Heart left ventricle (tissue), 16 donors: ENCODE measurements around the gene CD276. TPM values are rescaled to one million over a fixed set of nuclear protein-coding genes. Genes with fewer than 3 reads are reported as not detected.

ENCODE experiments used
- ATAC-seq, 4 donors: fragments of 200-7000 bp; cut with Tn5 transposase; one replicate each; pipeline ENCODE4 v1.9.1; 2020 to 2022; ENCODE audit warnings: moderate library complexity in 4 of 4, mild to moderate bottlenecking in 3 of 4, moderate number of reproducible peaks in 1 of 4
- DNase-seq, 5 donors: peaks; one replicate each; pipeline ENCODE4 v3.0.0-alpha.2; 2020
- H3K27ac ChIP-seq, 12 donors: fragments of 200-600 bp; sonication (generic) in 4 of 12; one replicate each; pipeline versions ENCODE4 v1.5.0 to v1.8.0; 2016 to 2022; ENCODE audit warnings: mild to moderate bottlenecking in 2 of 12
- H3K27me3 ChIP-seq, 9 donors: fragments of 200-600 bp; sonication (generic) in 2 of 9; one replicate each; pipeline versions ENCODE4 v1.5.1 to v1.8.0; 2016 to 2022; ENCODE audit warnings: mild to moderate bottlenecking in 3 of 9
- H3K36me3 ChIP-seq, 9 donors: fragments of 200-600 bp; sonication (generic) in 2 of 9; one replicate each; pipeline versions ENCODE4 v1.5.0 to v1.8.0; 2018 to 2022; ENCODE audit warnings: mild to moderate bottlenecking in 2 of 9
- H3K4me1 ChIP-seq, 12 donors: fragments of 200-600 bp; sonication (generic) in 4 of 12; one replicate each; pipeline versions ENCODE4 v1.5.0 to v1.8.0; 2016 to 2022; ENCODE audit warnings: mild to moderate bottlenecking in 3 of 12
- H3K4me3 ChIP-seq, 12 donors: fragments of 200-600 bp; sonication (generic) in 4 of 12; one replicate each; pipeline versions ENCODE4 v1.5.0 to v1.8.0; 2017 to 2022; ENCODE audit warnings: mild to moderate bottlenecking in 9 of 12, moderate library complexity in 4 of 12
- H3K9me3 ChIP-seq, 12 donors: fragments of 200-600 bp; sonication (generic) in 4 of 12; one replicate each; pipeline versions ENCODE4 v1.5.0 to v1.8.0; 2016 to 2022; ENCODE audit warnings: mild to moderate bottlenecking in 1 of 12
- WGBS, 4 donors: extraction: QIAGEN DNeasy Blood & Tissue Kit in 2 of 4; methylation state at CpG; one replicate each; pipeline versions ENCODE4 v1.1.5 to v1.1.7; 2013 to 2018; 5-methylcytosine and 5-hydroxymethylcytosine counted together
- intact Hi-C, 10 donors: fragments of 100-400 bp; cut with DNase I; formaldehyde crosslinking; loops; one replicate each; pipeline versions ENCODE4 v1.11.1 to v1.14.2; 2022
- polyA plus RNA-seq, 2 donors: library from polyadenylated mRNA; stranded (reverse); fragments of 200-250 nt; gene quantifications; one replicate each; pipeline ENCODE4 v1.2.3, GENCODE V29; 2013
- total RNA-seq, 9 donors: library from RNA; depleted of rRNA in 2 of 9; stranded (reverse); fragments of >200 nt in 2 of 9; fragmentation: NEBNext Ultra II Directional in 3 of 9; extraction: Animal tissue kit (Norgen Biotek cat#: 25700) in 3 of 9; gene quantifications; one replicate each; pipeline versions ENCODE4 v1.1.0 to v1.2.4, GENCODE V29; 2016 to 2023
- TF ChIP-seq, protein P1 (sequence below), 12 donors: fragments of 200-600 bp; sonication (generic) in 4 of 12; IDR thresholded peaks; one replicate each; pipeline versions ENCODE4 v1.5.0 to v1.8.0; 2018 to 2022; ENCODE audit warnings: antibody characterized with exemption in 12 of 12, mild to moderate bottlenecking in 5 of 12
- donor health status: ischemic (EF 13 %, LVEDD 7.1; RV severe dilation, severe dysfunction).
- donor health status: healthy with polysubstance abuse.
- donor health status: DM: no; HTN: yes; CAD: no.
- donor health status: DM: no; HTN: no; CAD: no.
- donor health status: ischemic (EF 25% LVEDD 6.9; RV normal size, moderate dysfunction).
- donor health status: ischemic (EF 25% LVEDD 5.7; RV mildly dilated, moderate dysfunction).
- donor health status: healthy.
- donor health status: DM: yes; HTN: yes; CAD: no.
- donor health status: ischemic (EF 35%, LVEDD 5.7; RV mildly dilated, moderate dysfunction).
- donor health status: nonischemic (EF 11% LVEDD 7.7; RV severe dilation, severe dysfunction).
- donor health status: DM: yes; HTN: yes; CAD: no.
- donor health status: PGD.
- donor health status: ischemic (EF 29% LVEDD 5.4; RV normal size, mild dysfunction).
- donor health status: nonischemic (EF 23%, LVEDD 6.1; RV moderate dilation, normal function).

CD276 gene
- total and polyA plus RNA-seq, 11 donors, result 29.1 to 127 (median 53.3) TPM

DNA sequence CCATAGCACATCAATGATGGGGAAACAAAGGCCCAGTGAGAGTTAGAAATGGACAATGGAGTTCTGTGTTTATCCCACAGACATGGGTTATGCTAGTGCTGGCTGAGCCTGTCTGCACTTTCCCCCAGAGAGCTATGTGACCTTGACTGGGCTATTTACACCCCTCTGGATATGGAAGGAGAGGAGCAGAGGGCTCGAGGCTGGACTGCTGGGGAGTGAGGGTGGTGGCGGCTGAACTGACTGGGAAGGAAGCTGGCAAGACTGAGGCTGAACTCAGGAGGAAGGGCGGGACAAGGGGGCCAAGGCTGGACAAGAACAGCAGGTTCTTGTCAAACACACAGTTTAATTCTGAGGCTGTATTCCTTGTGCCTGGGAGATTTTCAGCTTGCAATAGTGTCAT is 79.7 kb downstream of the CD276 start:
- H3K27me3 ChIP-seq, result no peaks in the 10 kb centered on the region
- peak overlapping the region in 3 of 12 donors; percentile 16 to 54 (median 29) for H3K27ac ChIP-seq
- intact Hi-C loops, result no loop called here
- no peaks in the 10 kb centered on the region for H3K9me3 ChIP-seq
- WGBS, 4 donors, result 40 to 45% (median 43%) methylated on average over 3 of the region's 3 CpGs
- TF ChIP-seq, protein P1, sequence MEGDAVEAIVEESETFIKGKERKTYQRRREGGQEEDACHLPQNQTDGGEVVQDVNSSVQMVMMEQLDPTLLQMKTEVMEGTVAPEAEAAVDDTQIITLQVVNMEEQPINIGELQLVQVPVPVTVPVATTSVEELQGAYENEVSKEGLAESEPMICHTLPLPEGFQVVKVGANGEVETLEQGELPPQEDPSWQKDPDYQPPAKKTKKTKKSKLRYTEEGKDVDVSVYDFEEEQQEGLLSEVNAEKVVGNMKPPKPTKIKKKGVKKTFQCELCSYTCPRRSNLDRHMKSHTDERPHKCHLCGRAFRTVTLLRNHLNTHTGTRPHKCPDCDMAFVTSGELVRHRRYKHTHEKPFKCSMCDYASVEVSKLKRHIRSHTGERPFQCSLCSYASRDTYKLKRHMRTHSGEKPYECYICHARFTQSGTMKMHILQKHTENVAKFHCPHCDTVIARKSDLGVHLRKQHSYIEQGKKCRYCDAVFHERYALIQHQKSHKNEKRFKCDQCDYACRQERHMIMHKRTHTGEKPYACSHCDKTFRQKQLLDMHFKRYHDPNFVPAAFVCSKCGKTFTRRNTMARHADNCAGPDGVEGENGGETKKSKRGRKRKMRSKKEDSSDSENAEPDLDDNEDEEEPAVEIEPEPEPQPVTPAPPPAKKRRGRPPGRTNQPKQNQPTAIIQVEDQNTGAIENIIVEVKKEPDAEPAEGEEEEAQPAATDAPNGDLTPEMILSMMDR (IDR thresholded peaks at IDR 0.05), result no peak
- peaks cover 0 to 18% (median 7%) of the 10 kb centered on the region in 12 donors for H3K4me1 ChIP-seq
- H3K4me3 ChIP-seq, result no peak overlapping the region
- DNase-seq (peak in 2 of 5 donors; percentile 32 to 56), ATAC-seq (peak; percentile 55 to 85 (median 72))
- no peaks in the 10 kb centered on the region for H3K36me3 ChIP-seq

Other genes starting within 250 kb of the CD276 start
- gene REC114, start 241.2 kb upstream of the CD276 start, total RNA-seq, result under 1 TPM in 3 of 9 donors, not detected in 6; 0.32 to 0.82 (median 0.65) TPM
- gene REC114, start 241.2 kb upstream of the CD276 start, polyA plus RNA-seq, result under 1 TPM in 1 of 2 donors, not detected in 1; 0.23 TPM
- gene NPTN, start 51.0 kb upstream of the CD276 start, total RNA-seq, result 100 to 1,000 TPM; 166 to 264 (median 205) TPM
- gene NPTN, start 51.0 kb upstream of the CD276 start, polyA plus RNA-seq, result 100 to 1,000 TPM in 1 of 2 donors, 10 to 100 TPM in 1; 89.3 to 194 TPM
- gene INSYN1, start 69.0 kb downstream of the CD276 start, total RNA-seq, result 100 to 1,000 TPM in 4 of 9 donors, 10 to 100 TPM in 5; 51.5 to 182 (median 83.0) TPM
- gene INSYN1, start 69.0 kb downstream of the CD276 start, polyA plus RNA-seq, result 100 to 1,000 TPM; 120 to 137 TPM
- gene TBC1D21, start 189.2 kb downstream of the CD276 start, total RNA-seq, result not detected
- gene TBC1D21, start 189.2 kb downstream of the CD276 start, polyA plus RNA-seq, result not detected
- 10 to 100 TPM; 20.7 to 79.5 (median 30.4) TPM for gene LOXL1, start 242.1 kb downstream of the CD276 start, total RNA-seq
- 10 to 100 TPM; 28.8 to 36.1 TPM for gene LOXL1, start 242.1 kb downstream of the CD276 start, polyA plus RNA-seq